GM12872 (cell line): ENCODE results near the gene SCAF4.

Experiments
- CTCF ChIP-seq: IDR thresholded peaks from 3 replicates; pipeline ENCODE4 v1.5.1; 2011; ENCODE audit warnings: low read depth, mild to moderate bottlenecking, low read length, moderate library complexity; ENCODE audit not compliant: insufficient read depth

SCAF4 gene

GRCh38 chr21:31677047-31677446 is 54.9 kb downstream of the SCAF4 start:
- no peak for TF ChIP-seq CTCF

GRCh38 chr21:31675960-31676359 is 56.0 kb downstream of the SCAF4 start:
- TF ChIP-seq CTCF = no peak

GRCh38 chr21:31675318-31675717 is 56.6 kb downstream of the SCAF4 start:
- no peak for TF ChIP-seq CTCF

- TF ChIP-seq CTCF = no peak
Observed at GRCh38 chr21:31673321-31673912, 58.5 kb downstream of the SCAF4 start.

GRCh38 chr21:31671931-31672330 is 60.0 kb downstream of the SCAF4 start:
- no peak for TF ChIP-seq CTCF

GRCh38 chr21:31671146-31671716 is 60.7 kb downstream of the SCAF4 start:
- TF ChIP-seq CTCF = no peak

GRCh38 chr21:31670070-31670469 is 61.8 kb downstream of the SCAF4 start:
- TF ChIP-seq CTCF = no peak
